Mesendoderm (in vitro differentiated cells): ENCODE measurements around the gene SLC5A8.
A peak's percentile ranks its signal among the peaks of the same experiment; 100 is the strongest.

Experiments used
- DNase-seq: peaks from one replicate; pipeline ENCODE4 v3.0.0; 2013
- H2AK5ac ChIP-seq: 2 replicates; pipeline ENCODE4 v1.6.1; 2013; ENCODE audit warnings: low read length, inconsistent platforms
- H2BK120ac ChIP-seq: 2 replicates; pipeline ENCODE4 v1.6.1; 2013; ENCODE audit warnings: low read depth, mild to moderate bottlenecking, low read length, moderate library complexity, mixed read lengths
- H2BK15ac ChIP-seq: replicated peaks from 2 replicates; pipeline ENCODE4 v1.6.1; 2013; ENCODE audit warnings: low read depth, mild to moderate bottlenecking, moderate library complexity
- H2BK5ac ChIP-seq: 2 replicates; pipeline ENCODE4 v1.6.1; 2013; ENCODE audit warnings: low read length, inconsistent platforms
- H3K18ac ChIP-seq: 2 replicates; pipeline ENCODE4 v1.6.1; 2013; ENCODE audit warnings: mild to moderate bottlenecking, low read length, mixed read lengths
- H3K23ac ChIP-seq: one replicate; pipeline ENCODE4 v1.6.1; 2013; ENCODE audit warnings: low read length
- H3K27ac ChIP-seq: 2 replicates; pipeline ENCODE4 v1.5.1; 2013; ENCODE audit warnings: low read depth, mild to moderate bottlenecking, inconsistent platforms, low read length, moderate library complexity
- H3K27me3 ChIP-seq: 2 replicates; pipeline ENCODE4 v1.6.1; 2013; ENCODE audit warnings: low read length, control low read depth, mild to moderate bottlenecking, inconsistent platforms; ENCODE audit not compliant: insufficient read depth, poor library complexity
- H3K36me3 ChIP-seq: 2 replicates; pipeline ENCODE4 v1.6.1; 2013; ENCODE audit warnings: low read length, inconsistent platforms; ENCODE audit not compliant: control insufficient read depth, insufficient read depth
- H3K4ac ChIP-seq: one replicate; pipeline ENCODE4 v1.6.1; 2013; ENCODE audit warnings: low read depth, mild to moderate bottlenecking, low read length, moderate library complexity
- H3K4me1 ChIP-seq: 2 replicates; pipeline ENCODE4 v1.6.1; 2013; ENCODE audit warnings: low read depth, low read length, inconsistent platforms; ENCODE audit not compliant: control insufficient read depth
- H3K4me2 ChIP-seq: 2 replicates; pipeline ENCODE4 v1.6.1; 2013; ENCODE audit warnings: low read length
- H3K4me3 ChIP-seq: 2 replicates; pipeline ENCODE4 v1.5.1; 2013; ENCODE audit warnings: mild to moderate bottlenecking, low read length
- H3K56ac ChIP-seq: one replicate; pipeline ENCODE4 v1.6.1; 2013; ENCODE audit warnings: low read length
- H3K79me1 ChIP-seq: 2 replicates; pipeline ENCODE4 v1.6.1; 2013; ENCODE audit warnings: low read length, inconsistent platforms
- H3K79me2 ChIP-seq: 2 replicates; pipeline ENCODE4 v1.6.1; 2013; ENCODE audit warnings: mild to moderate bottlenecking, low read length; ENCODE audit not compliant: control insufficient read depth, insufficient read depth
- H3K9ac ChIP-seq: 2 replicates; pipeline ENCODE4 v1.6.1; 2013; ENCODE audit warnings: low read length, inconsistent platforms
- H4K5ac ChIP-seq: one replicate; pipeline ENCODE4 v1.6.1; 2013; ENCODE audit warnings: low read length
- H4K8ac ChIP-seq: one replicate; pipeline ENCODE4 v1.6.1; 2013; ENCODE audit warnings: low read depth, mild to moderate bottlenecking, control low read depth, low read length, moderate library complexity
- WGBS: extraction: QIAGEN DNeasy Blood & Tissue Kit; methylation state at CpG from one replicate; pipeline ENCODE4 v1.1.7; 2013; ENCODE audit warnings: low lambda C conversion rate, missing lambda C conversion rate; ENCODE audit not compliant: insufficient coverage; ENCODE audit errors: extremely low coverage; 5-methylcytosine and 5-hydroxymethylcytosine counted together

SLC5A8 gene

GRCh38 chr12:101200145-101200544, 9.9 kb downstream of the SLC5A8 start:
- Histone ChIP-seq H3K4me3 (no peak overlapping the region), H2BK15ac (no peak overlapping the region), H2AK5ac (no peak overlapping the region), H3K9ac (no peak overlapping the region), H4K5ac (no peak overlapping the region), H3K4me1 (no peaks in the 10 kb centered on the region), H3K23ac (no peak overlapping the region), H2BK120ac (no peak overlapping the region), H3K79me1 (no peaks in the 10 kb centered on the region), H4K8ac (no peak overlapping the region), H3K18ac (no peak overlapping the region), H2BK5ac (no peak overlapping the region), H3K36me3 (no peaks in the 10 kb centered on the region), H3K56ac (no peak overlapping the region), H3K4me2 (no peak overlapping the region), H3K27ac (no peak overlapping the region), H3K79me2 (no peaks in the 10 kb centered on the region), H3K27me3 (no peaks in the 10 kb centered on the region), H3K4ac (no peak overlapping the region)
- no CpG with 5 or more reads among the region's 2 CpGs for WGBS
- DNase-seq = no peak

- no peaks in the 10 kb centered on the region for H3K4me1 ChIP-seq
Observed at GRCh38 chr12:101186291-101186690, 23.7 kb downstream of the SLC5A8 start.

DNA sequence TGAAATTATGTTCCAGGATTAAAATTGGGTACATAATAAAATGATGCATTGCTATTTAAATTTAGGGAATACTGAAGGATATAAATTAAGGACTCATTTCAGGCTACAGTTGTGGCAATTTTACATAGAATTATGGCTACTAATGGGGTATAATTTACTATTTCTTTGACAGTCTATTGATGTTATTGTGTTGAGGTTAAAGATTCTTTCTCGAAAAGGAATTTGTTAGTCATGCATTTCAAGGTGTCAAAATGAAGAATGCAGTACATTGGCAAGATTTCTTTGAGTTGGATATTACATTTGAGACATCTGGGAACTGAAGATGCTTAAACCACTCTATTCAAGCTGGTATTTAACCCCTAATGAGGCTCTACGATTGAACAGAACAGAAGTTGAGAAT, 28.3 kb downstream of the SLC5A8 start:
- H3K27me3 ChIP-seq = no peaks in the 10 kb centered on the region
- H3K9ac ChIP-seq = no peak overlapping the region
- WGBS = no CpG with 5 or more reads among the region's 2 CpGs
- no peaks in the 10 kb centered on the region for H3K79me1 ChIP-seq
- no peak overlapping the region for H2BK120ac ChIP-seq
- no peak overlapping the region for H4K5ac ChIP-seq
- H3K4me3 ChIP-seq = no peak overlapping the region
- no peak overlapping the region for H2BK15ac ChIP-seq
- no peak overlapping the region for H3K23ac ChIP-seq
- no peak overlapping the region for H4K8ac ChIP-seq
- H3K56ac ChIP-seq = no peak overlapping the region
- no peak overlapping the region for H3K4ac ChIP-seq
- no peaks in the 10 kb centered on the region for H3K4me1 ChIP-seq
- DNase-seq = no peak
- H3K36me3 ChIP-seq = no peaks in the 10 kb centered on the region
- no peak overlapping the region for H2BK5ac ChIP-seq
- no peaks in the 10 kb centered on the region for H3K79me2 ChIP-seq
- no peak overlapping the region for H3K18ac ChIP-seq
- H3K27ac ChIP-seq = no peak overlapping the region
- no peak overlapping the region for H3K4me2 ChIP-seq
- H2AK5ac ChIP-seq = no peak overlapping the region

More at GRCh38 chr12:101186291-101186690, 23.7 kb downstream of the SLC5A8 start:
- no peaks in the 10 kb centered on the region for H3K79me1 ChIP-seq
- H3K4me3 ChIP-seq = no peak overlapping the region
- no peak overlapping the region for H3K9ac ChIP-seq
- H3K79me2 ChIP-seq = no peaks in the 10 kb centered on the region
- H3K23ac ChIP-seq = no peak overlapping the region
- H3K4me2 ChIP-seq = no peak overlapping the region
- H3K4ac ChIP-seq = no peak overlapping the region
- WGBS = no CpG with 5 or more reads among the region's 2 CpGs
- H3K36me3 ChIP-seq = no peaks in the 10 kb centered on the region
- H2BK5ac ChIP-seq = no peak overlapping the region
- no peak overlapping the region for H4K8ac ChIP-seq
- H3K18ac ChIP-seq = no peak overlapping the region
- H3K27ac ChIP-seq = no peak overlapping the region
- H4K5ac ChIP-seq = no peak overlapping the region
- DNase-seq = no peak
- H2BK120ac ChIP-seq = no peak overlapping the region
- H2AK5ac ChIP-seq = no peak overlapping the region
- no peak overlapping the region for H3K56ac ChIP-seq
- no peak overlapping the region for H2BK15ac ChIP-seq
- H3K27me3 ChIP-seq = no peaks in the 10 kb centered on the region

- H3K56ac ChIP-seq = no peak overlapping the region
- no peak overlapping the region for H3K9ac ChIP-seq
- H3K4me1 ChIP-seq = no peaks in the 10 kb centered on the region
- no peak overlapping the region for H2BK15ac ChIP-seq
- H3K4me2 ChIP-seq = no peak overlapping the region
- no peak overlapping the region for H4K8ac ChIP-seq
- H3K79me1 ChIP-seq = no peaks in the 10 kb centered on the region
- no peak overlapping the region for H3K18ac ChIP-seq
- H3K36me3 ChIP-seq = no peaks in the 10 kb centered on the region
- H3K23ac ChIP-seq = no peak overlapping the region
- H3K27me3 ChIP-seq = no peaks in the 10 kb centered on the region
- H2BK120ac ChIP-seq = no peak overlapping the region
- H3K4me3 ChIP-seq = no peak overlapping the region
- no peak for DNase-seq
- no CpG with 5 or more reads among the region's 3 CpGs for WGBS
- H4K5ac ChIP-seq = no peak overlapping the region
- no peak overlapping the region for H2BK5ac ChIP-seq
- H2AK5ac ChIP-seq = no peak overlapping the region
- no peaks in the 10 kb centered on the region for H3K79me2 ChIP-seq
- H3K4ac ChIP-seq = no peak overlapping the region
- no peak overlapping the region for H3K27ac ChIP-seq
Observed at GRCh38 chr12:101174541-101174940, 35.5 kb downstream of the SLC5A8 start.

DNA sequence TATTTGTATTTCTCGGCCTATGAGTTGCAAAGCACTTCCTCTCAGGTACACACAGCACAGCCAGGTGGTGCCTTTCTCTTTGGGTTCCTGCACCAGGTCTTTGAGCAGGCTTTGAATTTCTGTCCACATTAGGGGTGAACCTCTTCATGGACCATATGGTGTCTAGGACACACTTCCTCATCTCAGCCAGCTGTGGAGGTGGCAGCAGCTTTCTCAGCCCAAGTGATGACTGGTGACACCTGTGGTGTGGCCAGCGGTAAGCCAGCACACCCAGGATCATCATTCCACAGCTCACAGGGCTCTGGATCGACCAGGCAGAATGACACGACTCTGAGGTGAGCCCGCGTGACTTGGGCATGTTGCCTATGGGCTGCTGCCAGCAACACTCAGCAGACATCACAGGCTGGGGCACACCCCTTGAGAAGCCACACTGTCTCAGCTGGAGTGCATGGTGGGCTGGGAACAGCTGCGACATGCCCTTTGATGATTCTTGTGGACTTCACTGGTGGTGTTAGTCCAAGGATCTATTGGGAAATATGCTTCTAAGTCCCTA, 36.8 kb downstream of the SLC5A8 start:
- Histone ChIP-seq H3K4me2 (no peak overlapping the region), H3K4me3 (no peak overlapping the region), H3K79me1 (no peaks in the 10 kb centered on the region), H4K5ac (no peak overlapping the region), H3K4ac (no peak overlapping the region), H3K27ac (no peak overlapping the region), H4K8ac (no peak overlapping the region), H3K79me2 (no peaks in the 10 kb centered on the region), H3K23ac (no peak overlapping the region), H2AK5ac (no peak overlapping the region), H2BK15ac (no peak overlapping the region), H3K18ac (no peak overlapping the region), H2BK5ac (no peak overlapping the region), H3K56ac (no peak overlapping the region), H3K27me3 (no peaks in the 10 kb centered on the region), H3K9ac (no peak overlapping the region), H3K4me1 (no peaks in the 10 kb centered on the region), H3K36me3 (no peaks in the 10 kb centered on the region), H2BK120ac (no peak overlapping the region)
- no peak for DNase-seq
- WGBS = no CpG with 5 or more reads among the region's 7 CpGs

GRCh38 chr12:101172316-101172715, 37.7 kb downstream of the SLC5A8 start:
- H2BK15ac ChIP-seq = no peak overlapping the region
- H2BK120ac ChIP-seq = no peak overlapping the region
- WGBS = no CpG with 5 or more reads among the region's 5 CpGs
- no peaks in the 10 kb centered on the region for H3K27me3 ChIP-seq
- peak; percentile 93 for DNase-seq
- H3K4ac ChIP-seq = no peak overlapping the region
- no peaks in the 10 kb centered on the region for H3K4me1 ChIP-seq
- no peaks in the 10 kb centered on the region for H3K79me1 ChIP-seq
- no peak overlapping the region for H3K4me3 ChIP-seq
- H3K27ac ChIP-seq = no peak overlapping the region
- H3K36me3 ChIP-seq = no peaks in the 10 kb centered on the region
- no peak overlapping the region for H3K18ac ChIP-seq
- H2BK5ac ChIP-seq = no peak overlapping the region
- no peak overlapping the region for H3K56ac ChIP-seq
- H3K79me2 ChIP-seq = no peaks in the 10 kb centered on the region
- H4K5ac ChIP-seq = no peak overlapping the region
- H4K8ac ChIP-seq = no peak overlapping the region
- no peak overlapping the region for H3K23ac ChIP-seq
- no peak overlapping the region for H3K9ac ChIP-seq
- H3K4me2 ChIP-seq = no peak overlapping the region
- no peak overlapping the region for H2AK5ac ChIP-seq
